HUDEP-2 (cell line): ENCODE results near the gene TMEM126A.

Experiments
- DNase-seq, 76 experiments: peaks; one replicate each; lab custom pipeline; 2025; ENCODE audit not compliant: unreplicated experiment in 76 of 76; lab: John Stamatoyannopoulos, UW

TMEM126A gene

GRCh38 chr11:85694385-85694980 is 46.7 kb downstream of the TMEM126A start:
- DNase-seq = peak in 4 of 76 experiments; percentile 0 to 10 (median 3)

- DNase-seq = no peak
Measured at GRCh38 chr11:85695546-85695945, 47.8 kb downstream of the TMEM126A start.

- DNase-seq = no peak
Measured at GRCh38 chr11:85697747-85698146, 50.0 kb downstream of the TMEM126A start.

- DNase-seq = no peak
Measured at GRCh38 chr11:85698195-85698594, 50.4 kb downstream of the TMEM126A start.

DNA sequence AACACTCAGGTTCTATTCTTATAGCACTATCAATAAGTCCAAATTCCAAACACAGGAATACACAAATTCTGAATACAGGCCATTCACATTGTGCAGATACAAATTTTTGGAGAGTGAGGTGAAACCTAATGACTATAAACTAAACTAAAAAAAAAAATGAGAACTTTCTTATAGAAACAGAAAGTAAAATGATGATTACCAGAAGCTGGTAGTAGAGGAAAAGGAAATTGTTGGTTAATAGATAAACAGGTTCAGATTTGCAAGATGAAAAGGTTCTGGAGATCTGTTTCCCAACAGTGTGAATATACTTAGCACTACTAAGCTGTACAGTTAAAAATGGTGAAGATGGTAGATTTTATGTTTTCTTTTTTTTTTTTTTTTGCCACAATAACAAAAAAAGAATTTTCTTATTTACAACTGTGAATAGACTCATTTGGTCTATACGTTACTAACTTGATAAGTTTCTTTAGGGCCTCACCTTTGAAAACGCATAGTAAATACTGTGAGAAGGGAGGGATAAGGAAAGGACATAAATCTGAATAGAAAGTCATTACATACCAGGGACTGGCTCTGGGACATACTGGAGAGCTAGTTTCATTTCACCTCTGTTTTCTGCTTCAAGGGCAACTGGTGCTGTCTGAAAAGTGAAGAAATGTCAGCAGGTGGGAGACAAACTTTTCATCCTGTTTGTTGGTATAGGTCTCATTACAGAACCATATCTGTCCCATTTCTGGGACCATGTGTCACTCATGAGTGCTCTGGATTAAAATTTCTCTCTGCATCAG is 52.4 kb downstream of the TMEM126A start:
- no peak for DNase-seq

GRCh38 chr11:85704967-85705366 is 57.2 kb downstream of the TMEM126A start:
- no peak for DNase-seq

DNA sequence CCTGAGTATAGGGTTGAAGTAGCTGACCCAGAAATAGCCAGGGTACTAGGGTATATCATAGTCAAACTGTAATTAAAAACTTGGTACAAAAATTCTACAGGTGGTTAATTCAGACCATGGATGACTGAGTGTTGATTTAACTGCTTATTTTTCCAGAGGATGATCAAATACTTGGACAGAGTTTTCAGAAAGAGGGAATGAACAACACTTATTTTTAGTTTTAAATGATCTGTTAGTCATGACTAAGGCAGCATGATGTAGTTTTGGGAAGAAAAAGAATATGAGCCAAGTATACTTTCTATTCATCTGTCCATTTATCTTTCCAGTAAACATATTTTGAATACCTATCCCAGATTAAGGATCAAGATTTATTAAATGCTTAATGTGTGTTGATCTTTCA is 58.0 kb downstream of the TMEM126A start:
- no peak for DNase-seq
